GM21360 (cell line): ENCODE measurements around the gene LCA5L.
"Not testable (repeated sequence)": the region's sequence is repeated elsewhere in the genome, so short reads cannot be mapped to it uniquely, and the experiment has no call there.

Experiments used
- ATAC-seq: cut with Tn5 transposase; IDR thresholded peaks from one replicate; pipeline ENCODE4 v1.9.1; 2021; ENCODE audit warnings: mild to moderate bottlenecking, moderate library complexity; ENCODE audit not compliant: unreplicated experiment

The LCA5L gene

GRCh38 chr21:39388038-39388810 lies 57.4 kb downstream of the LCA5L start:
- peak; percentile 73 for ATAC-seq

DNA sequence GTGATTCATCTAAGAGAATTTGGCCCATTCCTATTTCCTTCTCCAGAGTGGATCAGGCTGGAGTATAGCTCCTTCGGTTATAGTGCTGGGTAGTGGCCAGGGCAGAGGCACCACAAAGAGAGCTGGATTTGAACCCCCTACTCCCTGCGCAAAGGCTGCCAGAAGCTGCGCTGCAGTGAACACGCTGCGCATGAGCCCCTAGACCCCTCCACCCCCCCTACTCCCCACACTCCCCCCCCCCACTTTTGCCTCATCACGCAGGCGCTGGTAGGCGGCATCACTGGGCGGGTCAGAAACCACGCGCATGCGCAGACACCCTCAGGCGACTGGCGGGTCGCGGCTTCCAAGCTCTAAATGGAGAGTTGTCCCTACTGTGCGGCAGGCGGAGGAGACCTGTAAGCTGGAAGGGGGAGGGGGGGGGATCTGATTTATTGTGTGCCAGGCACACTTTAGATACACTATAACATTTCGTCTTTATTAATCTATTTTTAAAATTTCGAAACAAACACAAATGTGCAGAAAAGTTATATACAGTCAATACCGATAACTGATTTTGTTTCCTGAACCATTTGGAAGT lies 58.0 kb downstream of the LCA5L start:
- ATAC-seq: peak; percentile 36

DNA sequence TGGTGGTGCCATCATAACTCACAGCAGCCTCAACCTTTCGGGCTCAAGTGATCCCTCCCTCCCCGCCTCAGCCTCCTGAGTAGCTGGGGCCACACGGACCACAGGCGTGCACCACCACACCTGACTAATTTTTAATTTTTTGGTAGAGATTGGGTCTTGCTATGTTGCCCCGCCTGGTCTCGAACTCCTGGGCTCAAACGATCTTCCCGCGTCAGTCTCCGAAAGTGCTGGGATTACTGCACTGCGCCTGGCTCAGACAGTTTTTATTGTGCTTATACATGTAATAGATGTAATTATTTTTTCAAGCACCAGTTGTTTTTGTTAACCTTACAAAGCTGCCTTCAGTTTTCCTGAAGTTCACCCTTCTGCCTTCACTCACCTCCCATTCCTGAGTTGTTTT lies 58.7 kb downstream of the LCA5L start:
- no peak for ATAC-seq

- no peak for ATAC-seq
Measured at GRCh38 chr21:39386194-39386593, 59.4 kb downstream of the LCA5L start.

GRCh38 chr21:39385299-39386145 lies 60.1 kb downstream of the LCA5L start:
- ATAC-seq: no peak

GRCh38 chr21:39384674-39385298 lies 60.8 kb downstream of the LCA5L start:
- ATAC-seq: no peak

DNA sequence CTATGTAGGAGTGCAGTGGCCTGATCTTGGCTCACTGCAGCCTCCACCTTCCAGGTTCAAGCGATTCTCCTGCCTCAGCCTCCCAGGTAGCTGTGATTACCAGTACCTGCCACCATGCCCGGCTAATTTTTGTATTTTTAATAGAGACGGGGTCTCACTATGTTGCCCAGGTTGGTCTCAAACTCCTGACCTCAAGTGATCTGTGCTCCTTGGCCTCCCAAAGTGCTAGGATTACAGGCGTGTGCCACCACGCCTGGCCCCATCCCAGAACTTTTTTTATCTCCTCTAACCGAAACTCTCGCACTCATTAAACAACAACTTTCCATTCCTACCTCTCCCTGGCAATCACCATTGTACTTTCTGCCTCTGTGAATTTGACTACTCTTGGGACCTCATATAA lies 63.5 kb downstream of the LCA5L start:
- not testable (repeated sequence) for ATAC-seq

- no peak for ATAC-seq
Measured at GRCh38 chr21:39381009-39381408, 64.6 kb downstream of the LCA5L start.

- ATAC-seq: peak; percentile 94
Measured at GRCh38 chr21:39379986-39380891, 65.3 kb downstream of the LCA5L start.

DNA sequence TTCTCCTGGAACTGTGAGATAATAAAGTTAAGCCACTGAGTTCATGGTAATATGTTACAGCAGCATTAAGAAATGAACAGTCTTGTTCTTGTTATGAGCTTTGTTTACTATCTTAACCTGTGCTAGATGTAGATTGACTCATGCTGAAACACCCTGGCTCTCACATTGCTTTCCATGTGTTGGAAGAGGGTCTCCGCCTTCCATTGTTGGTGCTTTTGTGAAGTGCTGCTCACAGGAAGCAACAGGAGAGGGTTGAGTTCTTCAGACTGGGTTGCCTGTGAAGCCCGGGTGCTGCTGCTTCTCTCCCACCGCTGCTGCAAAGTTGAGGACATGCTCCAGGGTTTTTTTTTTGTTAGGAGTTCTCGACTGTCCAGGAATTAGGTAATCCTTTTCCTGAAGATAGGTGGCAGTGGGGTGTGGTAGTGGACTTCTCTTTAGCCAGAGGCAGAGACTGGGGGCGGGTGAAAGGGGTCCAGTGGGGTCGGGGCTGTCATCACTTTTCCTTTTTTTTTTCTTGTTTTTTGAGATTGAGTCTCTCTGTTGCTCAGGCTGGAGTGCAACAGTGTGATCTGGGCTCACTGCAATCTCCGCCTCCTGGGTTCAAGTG lies 68.0 kb downstream of the LCA5L start:
- ATAC-seq: no peak

DNA sequence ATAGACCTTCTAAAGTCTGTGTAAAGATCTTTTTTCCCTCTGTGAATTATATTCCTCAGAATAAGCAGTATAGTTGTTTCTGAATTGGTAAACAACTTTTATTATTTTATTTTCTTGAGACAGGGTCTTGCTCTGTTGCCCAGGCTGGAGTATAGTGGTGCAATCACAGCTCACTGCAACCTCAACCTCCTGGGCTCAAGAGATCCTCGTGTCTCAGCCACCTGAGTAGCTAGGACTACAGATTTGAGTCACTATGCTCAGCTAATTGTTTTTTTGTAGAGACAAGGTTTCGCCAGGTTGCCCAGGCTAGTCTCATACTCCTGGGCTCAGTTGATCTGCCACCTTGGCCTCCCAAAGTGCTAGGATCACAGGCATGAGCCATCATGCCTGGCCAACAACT lies 70.1 kb downstream of the LCA5L start:
- no peak for ATAC-seq

- no peak for ATAC-seq
Measured at GRCh38 chr21:39374046-39374445, 71.5 kb downstream of the LCA5L start.

GRCh38 chr21:39373634-39374033 lies 71.9 kb downstream of the LCA5L start:
- ATAC-seq: no peak

DNA sequence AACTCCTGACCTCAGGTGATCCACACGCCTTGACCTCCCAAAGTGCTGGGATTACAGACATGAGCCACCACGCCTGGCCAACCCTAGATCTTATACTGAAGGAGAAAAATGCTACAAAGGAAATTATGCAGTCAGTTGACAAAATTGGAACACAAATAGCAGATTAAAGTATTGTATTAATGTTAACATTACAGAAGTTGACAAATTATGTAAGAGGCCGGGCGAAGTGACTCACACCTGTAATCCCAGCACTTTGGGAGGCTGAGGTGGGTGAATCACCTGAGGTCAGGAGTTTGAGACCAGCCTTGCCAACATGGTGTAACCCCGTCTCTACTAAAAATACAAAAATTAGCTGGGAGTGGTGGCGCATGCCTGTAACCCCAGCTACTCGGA lies 75.7 kb downstream of the LCA5L start:
- ATAC-seq: not testable (repeated sequence)

DNA sequence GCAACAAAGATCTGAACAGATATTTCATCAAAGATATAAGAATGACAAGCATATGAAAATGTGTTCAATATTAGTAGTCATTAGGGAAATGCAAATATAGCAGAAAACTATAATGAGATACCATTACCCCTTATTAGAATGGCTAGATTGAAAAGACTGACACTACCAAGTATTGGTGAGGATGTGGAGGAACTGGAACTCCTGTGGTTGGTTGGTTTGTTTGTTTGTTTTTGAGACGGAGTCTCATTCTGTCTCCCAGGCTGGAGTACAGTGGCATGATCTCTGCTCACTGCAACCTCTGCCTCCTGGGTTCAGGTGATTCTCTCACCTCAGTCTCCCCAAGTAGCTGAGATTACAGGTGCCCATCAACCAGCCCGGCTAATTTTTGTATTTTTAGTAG lies 77.8 kb downstream of the LCA5L start:
- ATAC-seq: no peak

DNA sequence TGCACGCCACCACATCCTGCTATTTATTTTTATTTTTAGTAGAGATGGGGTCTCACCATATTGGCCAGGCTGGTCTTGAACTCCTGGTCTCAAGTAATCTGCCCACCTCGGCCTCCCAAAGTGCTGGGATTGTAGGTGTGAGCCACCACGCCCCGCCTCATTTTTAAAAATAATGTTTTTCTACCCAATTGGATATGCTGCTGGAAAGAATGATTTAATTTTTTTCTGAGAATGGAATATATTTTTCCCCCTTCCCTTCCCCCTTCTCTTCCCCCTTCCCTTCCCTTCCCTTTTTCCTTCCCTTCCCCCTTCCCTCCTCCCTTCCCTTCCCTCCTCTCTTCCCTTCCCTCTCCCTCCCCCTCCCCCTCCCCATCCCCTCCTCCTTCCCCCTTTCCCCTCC lies 79.0 kb downstream of the LCA5L start:
- no peak for ATAC-seq

DNA sequence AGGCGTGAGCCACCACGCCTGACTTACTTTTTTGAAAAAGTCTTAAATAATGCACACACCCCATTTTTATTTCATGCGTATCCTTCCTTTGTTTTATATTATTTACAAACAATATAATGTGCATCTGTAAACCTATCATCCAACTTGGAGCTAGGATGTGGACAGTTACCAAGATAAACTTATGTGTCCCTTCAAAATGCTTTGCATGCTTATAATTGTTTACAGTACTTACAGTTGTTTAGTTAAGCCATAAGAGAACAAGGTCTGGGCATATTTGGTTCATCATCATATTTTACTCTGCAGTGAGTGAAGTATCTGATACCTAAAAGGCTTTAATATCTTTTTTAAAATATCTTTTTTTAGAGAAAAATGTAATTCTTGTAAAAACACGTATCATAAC lies 80.6 kb downstream of the LCA5L start:
- ATAC-seq: no peak

DNA sequence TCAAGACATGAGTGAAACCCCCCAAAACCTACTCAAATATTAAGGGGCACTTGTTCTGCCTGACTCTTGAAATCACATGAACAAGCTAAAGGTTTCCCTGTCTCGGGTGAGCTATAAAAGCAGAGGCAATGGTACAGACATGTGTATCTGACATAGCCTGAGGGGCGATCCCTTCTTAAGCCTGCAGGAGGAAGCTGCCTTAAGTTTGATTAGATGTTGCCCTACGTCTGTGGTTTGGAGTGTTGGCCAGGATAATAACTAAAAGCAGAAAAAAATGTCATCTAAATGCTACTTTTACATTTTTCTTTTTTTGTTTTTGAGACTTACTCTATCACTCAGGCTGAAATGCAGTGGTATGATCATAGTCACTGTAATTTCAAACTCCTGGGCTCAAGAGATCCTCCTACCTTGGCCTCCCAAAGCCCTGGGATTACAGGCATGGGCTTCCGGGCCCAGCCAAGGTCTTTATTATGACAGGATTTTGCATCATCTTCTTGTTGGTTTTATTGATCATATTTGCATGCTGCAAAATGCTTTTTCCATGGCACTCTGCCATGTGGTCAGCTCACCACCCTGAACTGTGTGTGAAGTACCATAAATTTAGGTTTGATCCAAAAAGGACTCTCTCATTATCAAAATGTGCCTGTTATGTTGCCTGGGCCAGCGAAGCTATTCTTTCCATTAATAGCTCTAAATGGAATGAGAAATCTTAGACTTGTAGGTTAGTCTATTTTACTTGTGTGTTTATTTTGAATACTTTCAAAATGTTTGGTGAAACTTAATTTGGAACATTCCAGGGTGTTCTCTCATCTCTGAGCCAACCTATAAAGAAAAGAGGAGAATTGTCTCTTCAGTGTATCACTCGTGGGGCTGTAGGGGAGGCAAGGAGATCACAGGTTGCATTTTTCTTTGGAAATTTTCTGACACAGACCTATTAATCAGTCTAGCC lies 81.7 kb downstream of the LCA5L start:
- ATAC-seq: no peak

DNA sequence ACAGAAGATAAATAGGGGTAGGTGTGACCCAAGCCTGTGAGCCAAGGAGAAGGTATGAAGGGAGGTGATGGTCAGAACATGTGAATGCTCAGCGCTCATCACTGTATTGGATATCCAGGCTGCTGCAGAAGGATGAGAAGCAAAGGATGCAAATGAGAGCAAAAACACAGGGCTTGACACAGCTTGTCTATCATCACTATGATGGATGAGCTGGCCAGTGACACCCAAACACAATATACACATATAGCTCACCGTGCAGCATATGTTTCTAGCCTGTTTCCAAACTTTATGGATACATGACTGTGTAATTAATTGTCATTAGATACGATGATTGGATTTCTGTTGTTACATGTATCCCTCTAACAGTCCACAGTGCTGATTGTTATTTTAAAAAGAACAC lies 82.8 kb downstream of the LCA5L start:
- ATAC-seq: no peak
